Measurements from ENCODE around the gene APOL6.

DNA sequence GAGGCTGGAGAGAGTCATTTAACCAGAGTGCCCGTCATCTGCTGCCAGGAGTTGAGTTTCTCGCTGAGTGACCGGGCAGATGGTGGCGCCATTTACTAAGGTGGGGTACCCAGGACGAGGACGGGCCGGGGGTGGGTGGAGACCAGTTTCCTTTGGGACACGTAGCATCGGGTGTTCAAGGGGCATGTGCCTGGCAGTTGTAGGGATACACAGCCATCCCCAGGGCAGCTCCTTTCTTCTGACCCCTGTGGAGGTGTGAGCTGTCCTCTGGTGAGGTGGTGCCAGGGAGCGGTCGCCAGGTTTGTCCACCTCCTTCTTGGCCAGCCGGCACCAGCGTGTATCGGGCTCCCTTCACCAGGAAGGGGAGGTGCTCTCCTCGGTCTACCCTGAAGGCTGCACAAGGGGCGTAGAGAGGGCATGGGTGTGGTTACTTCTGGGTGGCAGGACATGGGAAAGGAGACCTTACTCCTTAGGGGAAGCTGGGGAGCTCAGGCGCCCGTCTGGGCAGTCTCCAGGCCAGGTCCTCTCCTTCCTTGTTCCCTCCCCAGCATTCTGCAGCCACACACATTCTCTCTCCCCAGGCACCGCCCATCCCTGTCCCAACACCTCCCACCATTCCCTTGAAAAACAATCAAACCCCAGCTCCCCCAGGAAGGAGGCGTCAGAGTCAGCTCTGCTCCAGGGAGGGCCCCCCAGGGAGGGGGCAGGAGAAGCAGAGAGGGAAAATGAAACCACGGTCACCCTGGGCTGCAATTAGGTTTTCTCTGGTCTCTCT lies 20.8 kb upstream of the APOL6 start:
- TF ChIP-seq EZH2 (IDR thresholded peaks at IDR 0.05; ENCODE audit: insufficient read depth, poor library complexity, severe bottlenecking) (no peak), EZH2phosphoT487 (IDR thresholded peaks at IDR 0.05; ENCODE audit: insufficient read depth, low read depth) (no peak)
